Neural crest cell (in vitro differentiated cells): ENCODE measurements around the gene PTTG1IP. TPM values are rescaled to one million over a fixed set of nuclear protein-coding genes. Genes with fewer than 3 reads are reported as not detected.

ENCODE experiments used
- DNase-seq: peaks from one replicate; pipeline ENCODE4 v3.0.0; 2021; ENCODE audit warnings: low read depth, mixed read lengths, low spot score
- H3K27ac Mint-ChIP-seq: one replicate; pipeline ENCODE4 v1.8.0; 2021; ENCODE audit warnings: mild to moderate bottlenecking, mixed read lengths; ENCODE audit not compliant: unreplicated experiment
- H3K27me3 Mint-ChIP-seq: 2 replicates; pipeline ENCODE4 v1.8.0; 2021; ENCODE audit warnings: low read depth, mild to moderate bottlenecking, mixed read lengths
- H3K36me3 Mint-ChIP-seq: 2 replicates; pipeline ENCODE4 v1.8.0; 2021; ENCODE audit warnings: low read depth, mild to moderate bottlenecking, mixed read lengths
- H3K4me1 Mint-ChIP-seq: 2 replicates; pipeline ENCODE4 v1.8.0; 2021; ENCODE audit warnings: mixed read lengths
- H3K4me3 Mint-ChIP-seq: one replicate; pipeline ENCODE4 v1.8.0; 2021; ENCODE audit warnings: mild to moderate bottlenecking, mixed read lengths
- H3K9me3 Mint-ChIP-seq: 2 replicates; pipeline ENCODE4 v1.8.0; 2021; ENCODE audit warnings: mixed read lengths
- total RNA-seq: library from RNA; stranded (reverse); gene quantifications from 2 replicates; pipeline ENCODE4 v1.2.1, GENCODE V29; 2021
- TF ChIP-seq, protein P1 (sequence below): fragments of 200-600 bp; sonication (generic); conservative IDR thresholded peaks from 2 replicates; pipeline ENCODE4 v1.5.0; 2021; ENCODE audit warnings: antibody characterized with exemption, mild to moderate bottlenecking

The PTTG1IP gene
- total RNA-seq, 1 donor from 2014 or later = 164 TPM

DNA sequence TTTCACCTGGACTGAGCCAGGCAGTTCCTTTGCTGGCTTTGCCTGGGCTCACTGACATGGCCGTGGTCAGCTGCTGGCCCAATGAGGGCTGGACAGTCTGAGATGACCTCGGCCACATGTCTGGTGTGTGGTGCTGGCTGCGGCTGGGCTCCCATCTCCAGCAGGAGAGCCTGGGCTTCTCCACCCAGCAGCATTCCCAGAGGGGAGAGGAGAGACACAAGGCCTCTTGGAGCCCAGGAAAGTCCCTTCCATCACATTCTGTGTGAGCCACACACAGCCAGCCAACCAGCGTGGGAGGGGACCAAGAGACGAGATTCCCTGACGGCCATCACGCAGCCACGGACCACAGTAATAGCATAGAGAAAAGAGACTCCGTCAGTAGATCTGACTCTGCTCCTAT, 34.5 kb downstream of the PTTG1IP start:
- H3K9me3 Mint-ChIP-seq = no peaks in the 10 kb centered on the region
- no peak for DNase-seq
- H3K4me3 Mint-ChIP-seq = no peak overlapping the region
- no peaks in the 10 kb centered on the region for H3K4me1 Mint-ChIP-seq
- TF ChIP-seq, protein P1, sequence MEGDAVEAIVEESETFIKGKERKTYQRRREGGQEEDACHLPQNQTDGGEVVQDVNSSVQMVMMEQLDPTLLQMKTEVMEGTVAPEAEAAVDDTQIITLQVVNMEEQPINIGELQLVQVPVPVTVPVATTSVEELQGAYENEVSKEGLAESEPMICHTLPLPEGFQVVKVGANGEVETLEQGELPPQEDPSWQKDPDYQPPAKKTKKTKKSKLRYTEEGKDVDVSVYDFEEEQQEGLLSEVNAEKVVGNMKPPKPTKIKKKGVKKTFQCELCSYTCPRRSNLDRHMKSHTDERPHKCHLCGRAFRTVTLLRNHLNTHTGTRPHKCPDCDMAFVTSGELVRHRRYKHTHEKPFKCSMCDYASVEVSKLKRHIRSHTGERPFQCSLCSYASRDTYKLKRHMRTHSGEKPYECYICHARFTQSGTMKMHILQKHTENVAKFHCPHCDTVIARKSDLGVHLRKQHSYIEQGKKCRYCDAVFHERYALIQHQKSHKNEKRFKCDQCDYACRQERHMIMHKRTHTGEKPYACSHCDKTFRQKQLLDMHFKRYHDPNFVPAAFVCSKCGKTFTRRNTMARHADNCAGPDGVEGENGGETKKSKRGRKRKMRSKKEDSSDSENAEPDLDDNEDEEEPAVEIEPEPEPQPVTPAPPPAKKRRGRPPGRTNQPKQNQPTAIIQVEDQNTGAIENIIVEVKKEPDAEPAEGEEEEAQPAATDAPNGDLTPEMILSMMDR = no peak
- H3K27ac Mint-ChIP-seq = no peak overlapping the region
- H3K36me3 Mint-ChIP-seq = no peaks in the 10 kb centered on the region
- H3K27me3 Mint-ChIP-seq = no peaks in the 10 kb centered on the region

GRCh38 chr21:44838039-44838895, 35.2 kb downstream of the PTTG1IP start:
- H3K27ac Mint-ChIP-seq = no peak overlapping the region
- DNase-seq = no peak
- H3K27me3 Mint-ChIP-seq = no peaks in the 10 kb centered on the region
- H3K36me3 Mint-ChIP-seq = no peaks in the 10 kb centered on the region
- no peak overlapping the region for H3K4me3 Mint-ChIP-seq
- TF ChIP-seq, protein P1 = no peak
- H3K9me3 Mint-ChIP-seq = no peaks in the 10 kb centered on the region
- no peaks in the 10 kb centered on the region for H3K4me1 Mint-ChIP-seq

DNA sequence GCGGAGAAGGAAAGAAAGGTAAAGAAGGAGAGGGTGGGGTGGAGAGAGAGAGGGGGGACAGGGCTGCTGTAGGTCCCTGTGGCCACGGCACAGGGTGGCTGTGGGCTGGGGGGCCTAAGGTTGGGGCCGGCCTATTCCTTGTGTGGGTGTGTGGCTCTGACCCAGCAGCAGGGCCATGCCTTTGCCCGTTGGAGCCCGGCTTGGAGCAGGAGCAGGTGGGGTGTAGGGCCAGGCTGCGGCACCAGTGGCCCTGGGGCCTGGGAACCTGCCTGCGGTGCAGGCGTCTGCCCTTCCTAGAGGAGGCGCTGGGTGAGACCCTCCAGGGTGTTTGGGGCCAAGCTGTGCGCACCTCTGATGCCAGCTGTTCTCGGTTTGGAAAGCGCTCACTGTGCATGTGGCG, 36.0 kb downstream of the PTTG1IP start:
- no peak overlapping the region for H3K4me3 Mint-ChIP-seq
- H3K9me3 Mint-ChIP-seq = no peaks in the 10 kb centered on the region
- DNase-seq = no peak
- no peaks in the 10 kb centered on the region for H3K36me3 Mint-ChIP-seq
- H3K27ac Mint-ChIP-seq = no peak overlapping the region
- H3K4me1 Mint-ChIP-seq = no peaks in the 10 kb centered on the region
- TF ChIP-seq, protein P1 = no peak
- no peaks in the 10 kb centered on the region for H3K27me3 Mint-ChIP-seq

DNA sequence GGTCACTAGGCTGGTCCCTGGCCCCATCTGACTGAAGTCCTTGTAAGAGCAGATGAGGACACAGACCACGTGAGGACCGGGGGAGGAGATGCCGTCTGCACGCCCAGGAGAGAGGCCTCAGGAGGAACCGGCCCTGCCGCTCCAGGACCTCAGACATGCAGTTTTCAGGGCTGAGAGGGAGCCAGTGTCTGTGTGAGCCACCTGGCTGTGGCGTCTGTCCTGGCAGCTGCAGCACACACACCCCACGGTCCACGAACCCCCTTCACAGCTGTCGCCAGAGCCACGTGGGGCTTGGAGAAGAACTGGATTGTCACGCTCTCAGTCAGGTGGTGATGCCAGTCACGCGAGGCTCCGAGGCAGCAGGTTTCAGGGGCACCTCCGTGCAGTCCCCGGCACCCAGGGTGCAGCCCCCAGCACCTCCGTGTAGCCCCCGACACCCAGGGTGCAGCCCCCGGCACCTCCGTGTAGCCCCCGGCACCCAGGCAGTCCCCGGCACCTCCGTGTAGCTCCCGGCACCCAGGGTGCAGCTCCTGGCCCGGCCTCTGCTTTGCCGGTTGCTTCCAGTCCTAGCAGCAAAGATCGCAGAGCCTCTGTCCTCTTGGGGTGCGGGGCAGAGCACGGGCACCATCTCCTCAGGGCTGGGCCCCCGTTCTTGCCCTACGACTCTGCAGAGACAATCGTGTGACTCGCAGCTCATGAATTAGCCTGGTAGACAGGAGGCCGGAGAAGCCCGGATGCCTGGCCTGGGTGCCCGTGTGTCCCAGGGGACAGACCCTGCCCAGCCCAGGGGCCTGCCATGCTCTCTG, 36.6 kb downstream of the PTTG1IP start:
- no peaks in the 10 kb centered on the region for H3K27me3 Mint-ChIP-seq
- DNase-seq = no peak
- no peak overlapping the region for H3K27ac Mint-ChIP-seq
- TF ChIP-seq, protein P1 = no peak
- no peaks in the 10 kb centered on the region for H3K4me1 Mint-ChIP-seq
- H3K4me3 Mint-ChIP-seq = peak overlapping the region; percentile 38
- H3K36me3 Mint-ChIP-seq = no peaks in the 10 kb centered on the region
- no peaks in the 10 kb centered on the region for H3K9me3 Mint-ChIP-seq

DNA sequence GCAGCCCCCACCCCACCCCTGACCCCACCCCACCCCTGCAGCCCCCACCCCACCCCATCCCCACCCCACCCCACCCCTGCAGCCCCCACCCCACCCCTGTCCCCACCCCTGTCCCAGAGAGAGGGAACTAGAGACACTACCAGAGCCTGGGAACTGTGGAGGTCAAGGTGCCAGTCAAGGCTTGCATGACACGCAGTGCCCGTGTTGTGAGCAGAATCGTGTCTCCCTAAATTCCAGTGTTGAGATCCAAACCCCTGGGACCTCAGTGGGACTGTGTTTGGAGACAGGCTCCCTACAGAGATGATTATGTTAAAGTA, 37.2 kb downstream of the PTTG1IP start:
- H3K4me3 Mint-ChIP-seq = peak overlapping the region; percentile 38
- no peaks in the 10 kb centered on the region for H3K4me1 Mint-ChIP-seq
- H3K27me3 Mint-ChIP-seq = no peaks in the 10 kb centered on the region
- no peak for DNase-seq
- H3K27ac Mint-ChIP-seq = no peak overlapping the region
- H3K36me3 Mint-ChIP-seq = no peaks in the 10 kb centered on the region
- no peaks in the 10 kb centered on the region for H3K9me3 Mint-ChIP-seq
- TF ChIP-seq, protein P1 = no peak
